WTC11 (cell line): Measurements from ENCODE around the gene DPP8. TPM values are rescaled to one million over a fixed set of nuclear protein-coding genes. Genes with fewer than 3 reads are reported as not detected.

Experiments used
- ATAC-seq: fragments of 200-7000 bp; cut with Tn5 transposase; 2 replicates; pipeline ENCODE4 v1.10.0; 2021; ENCODE audit warnings: mild to moderate bottlenecking, moderate library complexity
- CTCF ChIA-PET: fragments of 300-600 bp; sonication (Branson Sonifier 250); formaldehyde crosslinking; loops from one replicate; lab custom pipeline; 2021; ENCODE audit warnings: antibody characterized with exemption; lab: Charles Lee
- POLR2A ChIA-PET: fragments of 350-600 bp; sonication (Branson Sonifier 250); formaldehyde crosslinking; loops from one replicate; lab custom pipeline; 2021; ENCODE audit warnings: antibody characterized with exemption; lab: Charles Lee
- DNase-seq: peaks from one replicate; pipeline ENCODE4 v3.0.0; 2021; ENCODE audit warnings: low spot score
- H3K27ac Mint-ChIP-seq: 2 replicates; pipeline ENCODE4 v1.8.0; 2021; ENCODE audit warnings: mixed read lengths
- H3K27me3 Mint-ChIP-seq: 2 replicates; pipeline ENCODE4 v1.8.0; 2021; ENCODE audit warnings: low read depth, mild to moderate bottlenecking, moderate library complexity, mixed read lengths
- H3K36me3 Mint-ChIP-seq: 2 replicates; pipeline ENCODE4 v1.8.0; 2021; ENCODE audit warnings: mixed read lengths
- H3K4me1 Mint-ChIP-seq: 2 replicates; pipeline ENCODE4 v1.8.0; 2022; ENCODE audit warnings: mixed read lengths
- H3K4me3 Mint-ChIP-seq: 2 replicates; pipeline ENCODE4 v1.8.0; 2021; ENCODE audit warnings: mild to moderate bottlenecking, moderate library complexity, mixed read lengths
- H3K9me3 Mint-ChIP-seq: 2 replicates; pipeline ENCODE4 v1.8.0; 2021; ENCODE audit warnings: mixed read lengths
- AFF4 ChIP-seq: sonication (generic); formaldehyde crosslinking; IDR thresholded peaks from 2 replicates; pipeline ENCODE4 v1.8.1; 2023; ENCODE audit warnings: mild to moderate bottlenecking, missing genetic modification reagents, borderline replicate concordance
- E2F4 ChIP-seq: sonication (generic); formaldehyde crosslinking; IDR thresholded peaks from 2 replicates; pipeline ENCODE4 v1.8.1; 2022; ENCODE audit warnings: low read depth, mild to moderate bottlenecking, moderate library complexity, missing genetic modification reagents, borderline replicate concordance
- EMX1 ChIP-seq: fragments of 250-450 bp; sonication (Bioruptor Pico); IDR thresholded peaks from 2 replicates; pipeline ENCODE4 v1.8.0; 2021; ENCODE audit warnings: mild to moderate bottlenecking
- ETV6 ChIP-seq: sonication (generic); formaldehyde crosslinking; IDR thresholded peaks from 2 replicates; pipeline ENCODE4 v1.8.1; 2022; ENCODE audit warnings: mild to moderate bottlenecking, missing genetic modification reagents
- FOXP1 ChIP-seq: sonication (generic); formaldehyde crosslinking; IDR thresholded peaks from 2 replicates; pipeline ENCODE4 v1.8.0; 2022; ENCODE audit warnings: missing genetic modification reagents, mild to moderate bottlenecking, moderate library complexity, borderline replicate concordance
- FOXP4 ChIP-seq: sonication (generic); formaldehyde crosslinking; IDR thresholded peaks from 2 replicates; pipeline ENCODE4 v1.8.0; 2022; ENCODE audit warnings: mild to moderate bottlenecking, missing genetic modification reagents
- JAZF1 ChIP-seq: fragments of 250-450 bp; sonication (Bioruptor Pico); IDR thresholded peaks from 2 replicates; pipeline ENCODE4 v1.9.0; 2021; ENCODE audit warnings: moderate library complexity, mild to moderate bottlenecking, inconsistent platforms
- OVOL2 ChIP-seq: fragments of 250-450 bp; sonication (Bioruptor Pico); IDR thresholded peaks from 2 replicates; pipeline ENCODE4 v1.9.0; 2021; ENCODE audit warnings: mild to moderate bottlenecking, borderline replicate concordance
- PRRX2 ChIP-seq: fragments of 250-450 bp; sonication (Bioruptor Pico); IDR thresholded peaks from 2 replicates; pipeline ENCODE4 v1.8.0; 2021; ENCODE audit warnings: mild to moderate bottlenecking
- SMAD3 ChIP-seq: sonication (generic); formaldehyde crosslinking; IDR thresholded peaks from 2 replicates; pipeline ENCODE4 v1.8.0; 2022; ENCODE audit warnings: missing genetic modification reagents, mild to moderate bottlenecking, borderline replicate concordance
- STAT6 ChIP-seq: sonication (generic); formaldehyde crosslinking; conservative IDR thresholded peaks from 2 replicates; pipeline ENCODE4 v1.8.1; 2023; ENCODE audit warnings: mild to moderate bottlenecking, low read depth, missing genetic modification reagents, moderate library complexity
- TEAD4 ChIP-seq: sonication (generic); formaldehyde crosslinking; IDR thresholded peaks from 2 replicates; pipeline ENCODE4 v1.8.0; 2022; ENCODE audit warnings: mild to moderate bottlenecking, missing genetic modification reagents
- USF2 ChIP-seq: sonication (generic); formaldehyde crosslinking; IDR thresholded peaks from 2 replicates; pipeline ENCODE4 v1.8.1; 2023; ENCODE audit warnings: mild to moderate bottlenecking, missing genetic modification reagents, moderate library complexity
- ZNF121 ChIP-seq: sonication (generic); formaldehyde crosslinking; IDR thresholded peaks from 2 replicates; pipeline ENCODE4 v1.8.0; 2023; ENCODE audit warnings: missing genetic modification reagents
- ZNF138 ChIP-seq: sonication (generic); formaldehyde crosslinking; conservative IDR thresholded peaks from 2 replicates; pipeline ENCODE4 v1.8.1; 2022; ENCODE audit warnings: mild to moderate bottlenecking, moderate library complexity, missing genetic modification reagents
- ZNF219 ChIP-seq: sonication (generic); formaldehyde crosslinking; IDR thresholded peaks from 2 replicates; pipeline ENCODE4 v1.8.0; 2023; ENCODE audit warnings: missing genetic modification reagents, mild to moderate bottlenecking, borderline replicate concordance
- ZNF281 ChIP-seq: sonication (generic); formaldehyde crosslinking; IDR thresholded peaks from 2 replicates; pipeline ENCODE4 v1.8.0; 2023; ENCODE audit warnings: mild to moderate bottlenecking, missing genetic modification reagents
- ZSCAN18 ChIP-seq: fragments of 250-450 bp; sonication (Bioruptor Pico); IDR thresholded peaks from 2 replicates; pipeline ENCODE4 v2.1.2; 2022; ENCODE audit warnings: mild to moderate bottlenecking, moderate library complexity
- total RNA-seq: library from RNA; stranded (reverse); gene quantifications from 3 replicates; pipeline ENCODE4 v1.2.3, GENCODE V29; 2021

The DPP8 gene
- total RNA-seq, 1 experiment from 2014 or later = 31.9 TPM

- H3K4me3 Mint-ChIP-seq = 0 out of 2 replicates have a peak overlapping the region, but pooled peaks have one; percentile 30
- no peak for TF ChIP-seq E2F4 (CRISPR knock-in tag)
- no peak for TF ChIP-seq FOXP4 (CRISPR knock-in tag)
- no peak for TF ChIP-seq PRRX2 (CRISPR knock-in tag)
- TF ChIP-seq ZNF219 (CRISPR knock-in tag) = no peak
- no peak for TF ChIP-seq FOXP1 (CRISPR knock-in tag)
- no peak for TF ChIP-seq ZNF121 (CRISPR knock-in tag)
- TF ChIP-seq TEAD4 (CRISPR knock-in tag) = no peak
- TF ChIP-seq STAT6 (CRISPR knock-in tag) = no peak
- no peak for TF ChIP-seq OVOL2 (CRISPR knock-in tag)
- no peak for TF ChIP-seq ZNF138 (CRISPR knock-in tag)
- TF ChIP-seq USF2 (CRISPR knock-in tag) = no peak
- TF ChIP-seq ETV6 (CRISPR knock-in tag) = no peak
- H3K27ac Mint-ChIP-seq = peak overlapping the region; percentile 68
- peaks cover 39% of the 10 kb centered on the region for H3K4me1 Mint-ChIP-seq
- no peaks in the 10 kb centered on the region for H3K27me3 Mint-ChIP-seq
- DNase-seq (no peak), ATAC-seq (no peak)
- ChIA-PET POLR2A (interaction anchor here (0.5 to 0.9 kb wide), 2 partner anchors 16 to 126 kb away, joined by 4 read pairs; partner anchors contain the start of gene DPP8), CTCF (no interaction called here)
- H3K36me3 Mint-ChIP-seq = peaks cover 5% of the 10 kb centered on the region
- H3K9me3 Mint-ChIP-seq = no peaks in the 10 kb centered on the region
These were observed 15.7 kb upstream of the DPP8 start for GRCh38 chr15:65533057-65533756.

GRCh38 chr15:65532738-65533051 lies 15.2 kb upstream of the DPP8 start:
- Mint-ChIP-seq H3K4me1 (peaks cover 39% of the 10 kb centered on the region), H3K9me3 (no peaks in the 10 kb centered on the region), H3K36me3 (peaks cover 3% of the 10 kb centered on the region; the same call in 1 of the 2 replicates), H3K27me3 (no peaks in the 10 kb centered on the region), H3K27ac (peak overlapping the region; percentile 68), H3K4me3 (peak overlapping the region; percentile 30; the same call in 1 of the 2 replicates)
- no peak for DNase-seq
- no peak for TF ChIP-seq AFF4 (CRISPR knock-in tag)
- no peak for TF ChIP-seq ZNF219 (CRISPR knock-in tag)
- no peak for TF ChIP-seq EMX1
- no peak for TF ChIP-seq ZNF138 (CRISPR knock-in tag)
- no peak for TF ChIP-seq JAZF1
- TF ChIP-seq ZSCAN18 (CRISPR knock-in tag) = no peak
- TF ChIP-seq ZNF281 (CRISPR knock-in tag) = no peak
- TF ChIP-seq SMAD3 (CRISPR knock-in tag) = no peak
- POLR2A ChIA-PET = no interaction called here
- CTCF ChIA-PET = no interaction called here
- no peak for ATAC-seq
